CD4-positive, CD25-positive, alpha-beta regulatory T cell (primary cell): ENCODE measurements around the gene GAGE12C. TPM values are rescaled to one million over a fixed set of nuclear protein-coding genes. Genes with fewer than 3 reads are reported as not detected.
"Not testable (repeated sequence)": the region's sequence is repeated elsewhere in the genome, so short reads cannot be mapped to it uniquely, and the experiment has no call there.

Experiments used
- ATAC-seq, 2 donors: fragments of 150-1000 bp; cut with Tn5 transposase; one replicate each; pipeline ENCODE4 v1.10.0; 2021; ENCODE audit warnings: low read depth in 2 of 2, moderate number of reproducible peaks in 2 of 2, moderate library complexity in 1 of 2
- DNase-seq, 3 donors: peaks; one replicate each; pipeline versions ENCODE4 v3.0.0 to v3.0.0-alpha.2; 2012 to 2022; ENCODE audit warnings: mixed read lengths in 1 of 3
- H3K27ac ChIP-seq: one replicate; pipeline ENCODE4 v1.7.0; 2013; ENCODE audit warnings: mild to moderate bottlenecking, low read length; ENCODE audit not compliant: insufficient read depth, poor library complexity, severe bottlenecking
- H3K27me3 ChIP-seq: one replicate; pipeline ENCODE4 v1.7.0; 2013; ENCODE audit warnings: low read length; ENCODE audit not compliant: control insufficient read depth, insufficient read depth
- H3K36me3 ChIP-seq: one replicate; pipeline ENCODE4 v1.7.0; 2013; ENCODE audit warnings: mild to moderate bottlenecking, low read length, moderate library complexity; ENCODE audit not compliant: control insufficient read depth, insufficient read depth
- H3K4me1 ChIP-seq: 2 replicates; pipeline ENCODE4 v1.7.0; 2013; ENCODE audit warnings: mild to moderate bottlenecking, low read length; ENCODE audit not compliant: insufficient read depth, control insufficient read depth, poor library complexity, severe bottlenecking
- H3K4me3 ChIP-seq: one replicate; pipeline ENCODE4 v1.7.0; 2013; ENCODE audit warnings: low read depth, mild to moderate bottlenecking, low read length, moderate library complexity
- H3K9me3 ChIP-seq, 2 experiments: 1 replicate in 1 of 2; 2 replicates in 1 of 2; pipeline ENCODE4 v1.7.0; 2013; ENCODE audit warnings: low read length in 2 of 2, mild to moderate bottlenecking in 1 of 2, moderate library complexity in 1 of 2; ENCODE audit not compliant: control insufficient read depth in 2 of 2
- H3K27ac Mint-ChIP-seq, 3 donors: one replicate each; pipeline ENCODE4 v1.8.0; 2020 to 2022; ENCODE audit warnings: mild to moderate bottlenecking in 3 of 3, mixed read lengths in 3 of 3, moderate library complexity in 2 of 3
- H3K27me3 Mint-ChIP-seq: one replicate; pipeline ENCODE4 v1.8.0; 2022; ENCODE audit warnings: mild to moderate bottlenecking, mixed read lengths
- H3K36me3 Mint-ChIP-seq: one replicate; pipeline ENCODE4 v1.8.0; 2020; ENCODE audit warnings: mixed read lengths
- H3K4me1 Mint-ChIP-seq, 4 donors: one replicate each; pipeline ENCODE4 v1.8.0; 2020 to 2022; ENCODE audit warnings: mixed read lengths in 4 of 4, mild to moderate bottlenecking in 1 of 4
- H3K4me3 Mint-ChIP-seq, 4 donors: one replicate each; pipeline ENCODE4 v1.8.0; 2020 to 2022; ENCODE audit warnings: mild to moderate bottlenecking in 4 of 4, mixed read lengths in 4 of 4, moderate library complexity in 3 of 4
- H3K9me3 Mint-ChIP-seq, 7 donors: one replicate each; pipeline ENCODE4 v1.8.0; 2020 to 2022; ENCODE audit warnings: mixed read lengths in 7 of 7, mild to moderate bottlenecking in 3 of 7, moderate library complexity in 2 of 7
- polyA plus RNA-seq, 4 donors: library from polyadenylated mRNA; unstranded; fragments of 300-500 nt; fragmentation: Illumina TruSeq; gene quantifications; one replicate each; pipeline ENCODE4 v1.2.3, GENCODE V29; 2021
- total RNA-seq: library from RNA; stranded (reverse); gene quantifications from one replicate; pipeline ENCODE4 v1.2.3, GENCODE V29; 2022

The GAGE12C gene
- total RNA-seq = not detected
- not detected for polyA plus RNA-seq

- not testable (repeated sequence) for H3K4me3 ChIP-seq, ATAC-seq, H3K36me3 ChIP-seq, H3K4me1 ChIP-seq, H3K9me3 ChIP-seq, H3K27me3 Mint-ChIP-seq, H3K9me3 Mint-ChIP-seq, DNase-seq, H3K27ac Mint-ChIP-seq, H3K27me3 ChIP-seq, H3K27ac ChIP-seq, H3K4me1 Mint-ChIP-seq, H3K36me3 Mint-ChIP-seq, H3K4me3 Mint-ChIP-seq
These were observed at the start of gene GAGE12C for GRCh38 chrX:49531877-49532276. Gene GAGE12C, plus strand, starts transcription at chrX:49532177. Its CDS starts 1,155 bp downstream, at chrX:49533332.

GRCh38 chrX:49541433-49541832, 9.5 kb downstream of the GAGE12C start, which contains the start of gene GAGE12D:
Gene GAGE12D, plus strand, starts transcription at chrX:49541733. Its CDS starts 1,155 bp downstream, at chrX:49542888.
- H3K36me3 ChIP-seq, H3K27me3 ChIP-seq, H3K4me3 ChIP-seq, DNase-seq, ATAC-seq, H3K36me3 Mint-ChIP-seq, H3K9me3 ChIP-seq, H3K27ac ChIP-seq, H3K4me1 ChIP-seq, H3K27me3 Mint-ChIP-seq, H3K9me3 Mint-ChIP-seq, H3K27ac Mint-ChIP-seq, H3K4me1 Mint-ChIP-seq, H3K4me3 Mint-ChIP-seq: not testable (repeated sequence)

GRCh38 chrX:49550989-49551388, 19.0 kb downstream of the GAGE12C start, which contains the start of gene GAGE12E:
Gene GAGE12E, plus strand, starts transcription at chrX:49551289. Its CDS starts 1,155 bp downstream, at chrX:49552444.
- H3K4me3 Mint-ChIP-seq, H3K4me1 ChIP-seq, H3K27me3 ChIP-seq, H3K36me3 Mint-ChIP-seq, H3K27ac ChIP-seq, H3K9me3 Mint-ChIP-seq, ATAC-seq, H3K4me1 Mint-ChIP-seq, DNase-seq, H3K9me3 ChIP-seq, H3K27me3 Mint-ChIP-seq, H3K36me3 ChIP-seq, H3K4me3 ChIP-seq, H3K27ac Mint-ChIP-seq: not testable (repeated sequence)

- H3K27ac Mint-ChIP-seq, H3K9me3 Mint-ChIP-seq, ATAC-seq: not testable (repeated sequence)
These were observed 28.6 kb downstream of the GAGE12C start, which contains the start of gene GAGE12F for GRCh38 chrX:49560542-49560941. Gene GAGE12F, plus strand, starts transcription at chrX:49560842. Its CDS starts 1,155 bp downstream, at chrX:49561997.

GRCh38 chrX:49568728-49569127, 36.8 kb downstream of the GAGE12C start:
- H3K27ac ChIP-seq, H3K27ac Mint-ChIP-seq, H3K27me3 Mint-ChIP-seq, H3K4me3 ChIP-seq, ATAC-seq, H3K27me3 ChIP-seq, DNase-seq, H3K9me3 ChIP-seq, H3K4me1 Mint-ChIP-seq, H3K36me3 Mint-ChIP-seq, H3K4me3 Mint-ChIP-seq, H3K36me3 ChIP-seq, H3K4me1 ChIP-seq, H3K9me3 Mint-ChIP-seq: not testable (repeated sequence)

More at GRCh38 chrX:49560542-49560941, 28.6 kb downstream of the GAGE12C start, which contains the start of gene GAGE12F:
- H3K4me1 Mint-ChIP-seq, H3K4me1 ChIP-seq, H3K4me3 Mint-ChIP-seq, DNase-seq, H3K27me3 Mint-ChIP-seq, H3K36me3 ChIP-seq, H3K27me3 ChIP-seq, H3K27ac ChIP-seq, H3K9me3 ChIP-seq, H3K36me3 Mint-ChIP-seq, H3K4me3 ChIP-seq: not testable (repeated sequence)

- not testable (repeated sequence) for H3K36me3 ChIP-seq, ATAC-seq, H3K9me3 Mint-ChIP-seq, H3K36me3 Mint-ChIP-seq, H3K9me3 ChIP-seq, H3K27me3 Mint-ChIP-seq, H3K27ac ChIP-seq, DNase-seq, H3K4me1 ChIP-seq, H3K4me3 Mint-ChIP-seq, H3K27ac Mint-ChIP-seq, H3K4me1 Mint-ChIP-seq, H3K27me3 ChIP-seq, H3K4me3 ChIP-seq
These were observed 37.2 kb downstream of the GAGE12C start for GRCh38 chrX:49569152-49569551.

- not testable (repeated sequence) for H3K4me1 ChIP-seq, H3K9me3 Mint-ChIP-seq, H3K36me3 ChIP-seq, H3K4me3 Mint-ChIP-seq, H3K27ac Mint-ChIP-seq, H3K4me1 Mint-ChIP-seq, H3K27me3 Mint-ChIP-seq, H3K27ac ChIP-seq, H3K9me3 ChIP-seq, H3K27me3 ChIP-seq, ATAC-seq, DNase-seq, H3K36me3 Mint-ChIP-seq, H3K4me3 ChIP-seq
These were observed 38.1 kb downstream of the GAGE12C start, which contains the start of gene GAGE12G for GRCh38 chrX:49570100-49570499. Gene GAGE12G, plus strand, starts transcription at chrX:49570400. Its CDS starts 1,155 bp downstream, at chrX:49571555.

- H3K4me1 ChIP-seq, H3K9me3 ChIP-seq, H3K27me3 Mint-ChIP-seq, H3K4me3 ChIP-seq, DNase-seq, H3K9me3 Mint-ChIP-seq, H3K4me1 Mint-ChIP-seq, H3K27ac Mint-ChIP-seq, H3K36me3 ChIP-seq, H3K36me3 Mint-ChIP-seq, H3K27me3 ChIP-seq, H3K27ac ChIP-seq, H3K4me3 Mint-ChIP-seq, ATAC-seq: not testable (repeated sequence)
These were observed 47.7 kb downstream of the GAGE12C start, which contains the start of gene GAGE12H for GRCh38 chrX:49579649-49580048. Gene GAGE12H, plus strand, starts transcription at chrX:49579949. Its CDS starts 1,155 bp downstream, at chrX:49581104.
